Transverse colon (tissue), 4 donors: ENCODE data around the gene HOXB7.

Source experiments
- CTCF ChIP-seq, 5 experiments: fragments of 200-600 bp in 3 of 5; fragments of 450-650 bp in 2 of 5; sonication (generic) in 3 of 5; IDR thresholded peaks; 1 replicate in 2 of 5; 2 replicates in 3 of 5; pipeline ENCODE4 v1.5.1; 2016 to 2017; ENCODE audit warnings: antibody characterized with exemption in 5 of 5, inconsistent platforms in 3 of 5, mild to moderate bottlenecking in 2 of 5, moderate library complexity in 1 of 5
- EP300 ChIP-seq: sonication (generic); formaldehyde crosslinking; IDR thresholded peaks from one replicate; pipeline ENCODE4 v1.6.1; 2017; ENCODE audit warnings: antibody characterized with exemption, low read depth
- POLR2A ChIP-seq: fragments of 450-650 bp; IDR thresholded peaks from one replicate; pipeline ENCODE4 v1.6.1; 2016; ENCODE audit warnings: antibody characterized with exemption, mild to moderate bottlenecking, moderate library complexity
- POLR2AphosphoS5 ChIP-seq, 3 donors: sonication (generic); formaldehyde crosslinking; IDR thresholded peaks; one replicate each; pipeline ENCODE4 v1.6.1; 2016; ENCODE audit warnings: antibody characterized with exemption in 3 of 3

- TF ChIP-seq CTCF (IDR thresholded peaks at IDR 0.05), result peak; percentile 55 to 70 (median 67)
- peak in 1 of 3 donors; percentile 36 for TF ChIP-seq POLR2AphosphoS5 (IDR thresholded peaks at IDR 0.05)
- TF ChIP-seq POLR2A, result no peak
- no peak for TF ChIP-seq EP300
These were observed 25.6 kb upstream of the HOXB7 start for GRCh38 chr17:48636177-48637018.
